ENCODE measurements around the gene ZNF697.
"Not testable (repeated sequence)": the region's sequence is repeated elsewhere in the genome, so short reads cannot be mapped to it uniquely, and the experiment has no call there.

Gene ZNF697

DNA sequence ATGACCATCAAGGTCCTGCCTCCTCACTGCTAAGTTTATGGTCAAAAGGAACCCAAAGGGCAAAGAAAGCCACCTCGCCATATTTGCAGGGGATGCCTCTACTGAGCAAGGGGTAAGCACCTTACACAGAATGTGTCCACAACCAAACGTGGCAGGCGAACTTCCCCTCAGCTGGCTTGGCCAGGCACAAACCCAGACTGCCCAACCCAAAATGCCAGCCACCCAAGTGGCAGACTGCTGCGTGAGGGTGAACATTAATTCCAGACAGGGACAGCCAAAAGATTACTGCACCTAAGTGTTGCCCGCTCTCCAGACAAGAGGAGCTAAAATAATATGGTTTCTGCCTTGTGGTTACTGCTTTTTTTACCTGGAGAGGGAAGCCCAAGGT, 16.0 kb downstream of the ZNF697 start:
- CTCF ChIA-PET, result interaction anchor here (2.0 kb wide), 1 partner anchor 17 kb away, joined by 7 read pairs; no protein-coding TSS in a partner anchor
- peaks cover 56% of the 10 kb centered on the region for H3K27me3 Mint-ChIP-seq
- H3K27ac Mint-ChIP-seq, result no peak overlapping the region
- no peak for DNase-seq
- H3K4me1 Mint-ChIP-seq, result no peaks in the 10 kb centered on the region
- no peak overlapping the region for H3K4me3 Mint-ChIP-seq
- H3K9me3 Mint-ChIP-seq, result no peaks in the 10 kb centered on the region
- H3K36me3 Mint-ChIP-seq, result no peaks in the 10 kb centered on the region

DNA sequence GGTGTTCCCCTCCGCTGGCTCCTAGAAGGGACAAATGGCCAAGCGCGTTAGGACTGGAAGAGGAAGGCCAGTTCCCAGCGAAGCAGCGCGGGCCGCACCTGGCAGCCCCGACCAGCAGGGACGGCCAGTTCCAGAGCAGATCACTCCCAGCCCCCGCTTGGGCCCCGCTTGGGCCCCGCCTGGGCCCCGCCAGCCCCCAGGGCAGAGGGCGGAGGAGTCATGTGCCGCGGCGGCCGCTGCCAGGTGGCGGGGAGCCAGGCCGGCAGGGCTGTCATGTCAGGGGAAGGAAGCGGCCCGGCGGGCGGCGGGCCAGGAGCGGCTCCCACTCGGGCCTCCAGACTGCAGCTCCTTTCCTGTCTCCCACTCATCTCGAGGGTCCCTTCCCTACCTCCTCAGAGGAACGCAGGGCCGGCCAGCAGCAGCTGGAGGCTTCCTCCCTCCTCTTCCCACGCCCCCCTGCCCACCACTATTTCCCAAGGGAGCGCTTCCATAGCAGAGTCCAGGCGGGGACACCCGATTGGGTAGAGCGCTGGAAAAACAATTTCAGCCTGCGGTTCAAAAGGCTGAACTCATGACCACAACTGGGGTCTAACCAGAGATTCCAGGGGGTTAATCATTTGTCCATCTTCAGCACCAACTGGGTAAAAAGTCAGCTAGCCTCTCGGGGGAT, 16.5 kb downstream of the ZNF697 start:
- H3K4me3 Mint-ChIP-seq, result no peak overlapping the region
- H3K4me1 Mint-ChIP-seq, result no peaks in the 10 kb centered on the region
- no peaks in the 10 kb centered on the region for H3K36me3 Mint-ChIP-seq
- no peaks in the 10 kb centered on the region for H3K9me3 Mint-ChIP-seq
- H3K27ac Mint-ChIP-seq, result no peak overlapping the region
- CTCF ChIA-PET, result interaction anchor here (2.0 kb wide), 1 partner anchor 17 kb away, joined by 7 read pairs; no protein-coding TSS in a partner anchor
- H3K27me3 Mint-ChIP-seq, result peaks cover 56% of the 10 kb centered on the region
- DNase-seq, result no peak

DNA sequence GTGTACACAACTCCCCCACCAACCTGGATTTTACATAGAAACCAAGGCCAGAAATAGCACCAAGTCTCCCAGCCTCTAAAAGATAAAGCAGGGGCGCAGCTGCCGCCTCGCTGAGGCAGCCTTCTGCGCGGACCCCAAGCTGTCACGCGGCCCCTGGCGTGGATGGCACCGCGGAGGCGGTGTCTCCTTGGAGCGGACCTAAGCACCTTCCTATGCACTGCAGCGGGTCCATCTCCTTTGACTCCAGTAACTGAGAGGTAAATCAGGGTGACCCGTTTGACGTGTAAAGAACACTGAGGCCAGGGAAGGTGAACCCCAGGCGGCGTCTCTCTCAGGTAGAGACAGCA, 17.0 kb downstream of the ZNF697 start:
- no peak overlapping the region for H3K27ac Mint-ChIP-seq
- H3K4me1 Mint-ChIP-seq, result no peaks in the 10 kb centered on the region
- no peak overlapping the region for H3K4me3 Mint-ChIP-seq
- CTCF ChIA-PET, result interaction anchor here (2.0 kb wide), 1 partner anchor 16 kb away, joined by 7 read pairs; no protein-coding TSS in a partner anchor
- peaks cover 56% of the 10 kb centered on the region for H3K27me3 Mint-ChIP-seq
- DNase-seq, result no peak
- no peaks in the 10 kb centered on the region for H3K9me3 Mint-ChIP-seq
- no peaks in the 10 kb centered on the region for H3K36me3 Mint-ChIP-seq

DNA sequence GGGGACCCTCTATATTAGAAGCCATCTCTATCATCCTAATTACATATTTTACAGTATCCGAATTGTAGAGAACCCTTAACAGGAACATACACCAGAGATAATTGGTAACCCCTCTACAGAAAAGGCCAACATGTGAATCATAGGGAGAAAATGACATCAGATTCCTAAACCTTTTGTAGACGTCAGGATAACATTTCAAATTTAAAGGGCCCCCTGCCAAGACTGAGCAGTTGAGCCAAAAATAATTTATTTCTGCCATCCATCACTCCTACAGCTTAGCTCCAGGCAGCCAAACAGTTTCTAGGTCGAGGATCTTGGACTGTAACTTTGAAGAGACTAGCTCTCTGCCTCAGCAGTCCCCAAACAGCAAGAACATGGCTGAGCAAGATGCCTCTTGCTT, 21.2 kb downstream of the ZNF697 start:
- peaks cover 36% of the 10 kb centered on the region for H3K27me3 Mint-ChIP-seq

DNA sequence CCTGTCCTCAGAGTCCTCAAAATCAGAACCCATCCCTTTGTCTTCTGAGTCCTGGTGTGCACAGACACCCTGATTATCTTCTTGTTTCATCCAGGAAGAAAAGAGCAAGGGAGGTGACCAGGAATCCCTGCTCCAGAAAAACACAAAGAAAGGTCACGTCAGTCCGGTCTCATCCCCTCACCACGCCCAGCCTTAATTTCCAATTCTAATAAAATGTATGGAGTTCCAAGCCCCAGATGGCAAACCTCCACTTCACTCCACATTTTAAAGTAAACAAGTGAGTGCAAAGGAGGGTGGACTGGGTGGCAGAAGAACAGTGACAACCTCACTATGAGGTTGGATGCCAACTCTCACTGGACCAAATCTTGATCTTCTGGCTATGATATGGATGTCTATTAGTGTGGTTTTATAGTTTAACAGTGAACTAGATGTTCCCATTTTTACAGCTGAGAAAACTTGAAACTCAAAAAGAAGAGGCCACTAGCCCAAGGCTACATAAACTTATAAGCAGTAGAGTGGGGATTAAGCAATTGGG, 22.0 kb downstream of the ZNF697 start:
- H3K4me1 Mint-ChIP-seq, result no peaks in the 10 kb centered on the region
- CTCF ChIA-PET, result no interaction called here
- no peaks in the 10 kb centered on the region for H3K36me3 Mint-ChIP-seq
- no peak overlapping the region for H3K27ac Mint-ChIP-seq
- no peak overlapping the region for H3K4me3 Mint-ChIP-seq
- DNase-seq, result no peak
- no peaks in the 10 kb centered on the region for H3K9me3 Mint-ChIP-seq
- H3K27me3 Mint-ChIP-seq, result peaks cover 28% of the 10 kb centered on the region

More for the DNA sequence above, 21.2 kb downstream of the ZNF697 start:
- no peaks in the 10 kb centered on the region for H3K4me1 Mint-ChIP-seq
- H3K27ac Mint-ChIP-seq, result no peak overlapping the region
- no peak for DNase-seq
- no peaks in the 10 kb centered on the region for H3K36me3 Mint-ChIP-seq
- CTCF ChIA-PET, result no interaction called here
- H3K4me3 Mint-ChIP-seq, result no peak overlapping the region
- H3K9me3 Mint-ChIP-seq, result no peaks in the 10 kb centered on the region

DNA sequence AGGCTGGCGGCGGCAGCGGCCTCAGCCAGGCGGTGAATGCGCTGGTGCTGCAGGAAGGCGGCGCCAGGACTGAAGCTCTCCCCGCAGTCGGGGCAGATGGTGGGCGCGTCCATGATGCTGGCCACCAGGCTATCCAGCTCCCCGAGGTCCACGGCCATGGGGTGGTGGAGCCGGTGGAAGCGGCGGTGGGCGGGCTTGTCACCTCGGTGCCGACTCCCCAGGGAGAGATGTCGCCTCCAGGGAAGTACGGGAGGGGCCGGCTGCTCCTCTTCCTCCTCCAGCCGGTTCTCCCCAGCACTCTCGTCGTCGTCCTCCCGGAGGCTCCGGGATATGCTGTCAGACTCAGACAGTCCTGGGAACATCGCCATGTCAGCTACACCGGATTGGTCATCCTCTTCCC, 24.4 kb downstream of the ZNF697 start:
- Mint-ChIP-seq H3K27me3 (peaks cover 11% of the 10 kb centered on the region), H3K4me3 (no peak overlapping the region), H3K9me3 (no peaks in the 10 kb centered on the region), H3K4me1 (no peaks in the 10 kb centered on the region), H3K36me3 (no peaks in the 10 kb centered on the region), H3K27ac (no peak overlapping the region)
- CTCF ChIA-PET, result no interaction called here
- no peak for DNase-seq

DNA sequence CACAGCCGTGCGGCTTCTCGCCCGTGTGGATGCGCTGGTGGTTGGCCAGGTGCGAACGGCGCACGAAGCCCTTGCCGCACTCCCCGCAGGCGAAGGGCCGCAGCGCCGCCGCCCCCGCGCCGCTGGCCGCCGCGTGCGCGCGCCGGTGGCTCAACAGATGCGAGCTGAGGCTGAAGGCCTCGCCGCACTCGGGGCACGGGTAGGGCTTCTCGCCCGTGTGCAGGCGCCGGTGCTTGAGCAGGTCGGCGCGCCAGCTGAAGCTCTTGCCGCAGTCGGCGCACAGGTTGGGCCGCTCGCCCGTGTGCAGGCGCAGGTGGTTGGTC, 24.9 kb downstream of the ZNF697 start:
- Mint-ChIP-seq H3K36me3 (no peaks in the 10 kb centered on the region), H3K27ac (no peak overlapping the region), H3K4me1 (no peaks in the 10 kb centered on the region), H3K27me3 (peaks cover 13% of the 10 kb centered on the region), H3K9me3 (no peaks in the 10 kb centered on the region), H3K4me3 (no peak overlapping the region)
- CTCF ChIA-PET, result no interaction called here
- no peak for DNase-seq

DNA sequence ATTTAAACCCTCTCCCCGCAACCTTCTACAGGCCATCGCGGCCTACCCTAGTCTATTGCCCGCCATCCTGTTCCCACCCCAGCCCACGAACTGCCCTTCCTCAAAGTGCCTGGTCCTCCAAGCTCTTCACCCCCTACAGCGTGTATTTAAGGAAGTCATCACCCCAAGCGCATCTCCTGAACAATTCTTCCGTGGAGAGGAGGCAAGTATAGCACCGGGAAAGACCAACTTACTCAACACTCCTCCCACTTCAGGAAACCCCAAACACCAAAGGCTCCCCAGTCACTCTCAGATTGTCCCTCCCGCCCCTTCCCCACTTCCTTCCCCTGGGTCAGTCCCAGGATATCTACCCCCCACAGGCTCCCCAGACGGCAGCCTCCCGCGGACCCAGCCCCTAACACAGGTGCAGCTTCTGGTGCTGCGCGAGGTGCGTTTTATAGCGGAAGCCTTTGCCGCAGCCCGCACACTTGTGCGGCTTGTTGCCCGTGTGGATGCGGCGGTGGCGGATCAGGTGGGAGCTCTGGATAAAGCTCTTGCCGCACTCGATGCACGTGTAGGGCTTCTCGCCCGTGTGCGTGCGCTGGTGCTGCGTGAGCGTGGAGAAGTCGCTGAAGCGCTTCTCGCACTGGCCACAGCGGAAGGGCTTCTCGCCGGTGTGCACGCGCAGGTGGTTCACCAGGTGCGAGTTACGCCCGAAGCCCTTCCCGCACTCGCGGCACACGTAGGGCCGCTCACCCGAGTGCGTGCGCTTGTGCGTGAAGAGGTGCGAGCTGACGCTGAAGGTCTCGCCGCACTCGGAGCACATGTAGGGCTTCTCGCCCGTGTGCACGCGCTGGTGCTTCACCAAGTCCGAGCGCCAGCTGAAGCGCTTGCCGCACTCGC, 25.5 kb downstream of the ZNF697 start:
- H3K4me1 Mint-ChIP-seq, result no peaks in the 10 kb centered on the region
- H3K36me3 Mint-ChIP-seq, result no peaks in the 10 kb centered on the region
- no peak overlapping the region for H3K4me3 Mint-ChIP-seq
- CTCF ChIA-PET, result no interaction called here
- no peaks in the 10 kb centered on the region for H3K9me3 Mint-ChIP-seq
- peaks cover 9% of the 10 kb centered on the region for H3K27me3 Mint-ChIP-seq
- DNase-seq, result no peak
- no peak overlapping the region for H3K27ac Mint-ChIP-seq

DNA sequence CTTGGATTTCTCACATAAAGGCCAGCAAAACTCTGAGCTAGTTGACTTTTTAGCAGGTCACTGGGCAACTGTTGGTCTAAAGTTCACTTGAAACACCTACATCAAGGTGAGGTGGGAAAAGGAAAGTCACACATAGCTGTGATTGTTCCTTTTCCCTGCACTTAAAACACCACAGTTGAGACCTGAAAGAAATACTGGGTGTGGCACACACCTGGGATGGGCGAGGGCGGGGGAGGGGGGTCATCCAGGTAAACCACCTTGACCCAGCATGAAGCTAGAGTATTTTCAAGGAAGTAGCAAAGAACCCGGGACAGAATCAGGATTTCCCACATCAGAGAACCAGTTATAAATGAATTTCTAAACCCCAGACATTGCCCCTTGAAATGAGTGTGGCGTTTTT, 26.4 kb downstream of the ZNF697 start:
- no peaks in the 10 kb centered on the region for H3K9me3 Mint-ChIP-seq
- no peak for DNase-seq
- H3K4me3 Mint-ChIP-seq, result no peak overlapping the region
- CTCF ChIA-PET, result interaction anchor here (9.2 kb wide), 1 partner anchor 55 kb away, joined by 120 read pairs; no protein-coding TSS in a partner anchor
- H3K27ac Mint-ChIP-seq, result no peak overlapping the region
- peaks cover 12% of the 10 kb centered on the region for H3K27me3 Mint-ChIP-seq
- no peaks in the 10 kb centered on the region for H3K4me1 Mint-ChIP-seq
- H3K36me3 Mint-ChIP-seq, result no peaks in the 10 kb centered on the region

DNA sequence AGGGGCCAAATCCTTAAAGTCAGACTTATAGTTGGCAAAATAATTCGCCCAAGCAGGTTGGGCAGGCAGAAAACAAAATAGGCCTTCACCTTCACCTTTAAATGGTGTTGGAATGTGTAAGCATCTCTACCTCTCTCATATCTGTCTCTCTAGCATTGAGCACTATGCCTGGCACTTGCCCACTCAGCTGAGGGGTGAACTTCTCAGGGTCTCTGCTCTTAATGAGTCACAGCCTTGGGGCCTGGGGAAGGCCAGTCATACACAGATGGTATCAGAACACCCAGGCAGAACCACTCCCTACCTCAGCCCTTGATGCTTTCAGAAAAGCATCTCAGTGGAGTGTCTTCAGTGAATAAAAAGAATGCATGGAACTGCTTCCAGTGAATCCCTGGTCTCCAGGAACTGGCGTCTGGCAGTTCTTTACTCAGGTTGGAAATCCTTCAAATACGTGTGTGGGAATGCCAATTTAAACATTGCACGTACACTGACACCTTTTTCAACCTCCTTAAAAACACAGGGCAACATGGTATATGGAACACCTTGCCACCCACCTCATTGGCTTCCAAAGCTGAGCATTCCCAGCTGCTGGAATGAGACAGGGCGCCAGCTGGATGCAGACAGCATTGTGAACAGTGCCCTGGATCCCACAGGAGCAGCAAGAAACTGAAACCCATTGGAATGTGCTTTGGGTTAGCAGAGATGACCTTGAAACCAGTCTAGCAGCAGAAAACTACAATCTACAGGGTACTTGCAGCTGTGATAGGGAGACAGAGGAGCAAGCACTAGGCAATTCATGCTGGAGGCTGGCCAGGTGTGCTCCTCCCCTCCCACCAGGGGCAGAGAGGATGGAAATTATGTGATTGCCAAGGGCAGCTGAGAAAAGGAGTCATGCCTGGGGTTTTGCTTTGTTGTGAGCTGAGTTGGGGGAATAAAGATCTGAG, 30.0 kb downstream of the ZNF697 start:
- H3K27me3 Mint-ChIP-seq, result peaks cover 10% of the 10 kb centered on the region
- no peaks in the 10 kb centered on the region for H3K4me1 Mint-ChIP-seq
- no peaks in the 10 kb centered on the region for H3K9me3 Mint-ChIP-seq
- H3K36me3 Mint-ChIP-seq, result no peaks in the 10 kb centered on the region
- no peak overlapping the region for H3K27ac Mint-ChIP-seq
- CTCF ChIA-PET, result interaction anchor here (1.5 to 9.2 kb wide), 4 partner anchors 12 to 59 kb away, joined by 3 to 120 read pairs (median 6); no protein-coding TSS in a partner anchor
- no peak overlapping the region for H3K4me3 Mint-ChIP-seq
- no peak for DNase-seq

DNA sequence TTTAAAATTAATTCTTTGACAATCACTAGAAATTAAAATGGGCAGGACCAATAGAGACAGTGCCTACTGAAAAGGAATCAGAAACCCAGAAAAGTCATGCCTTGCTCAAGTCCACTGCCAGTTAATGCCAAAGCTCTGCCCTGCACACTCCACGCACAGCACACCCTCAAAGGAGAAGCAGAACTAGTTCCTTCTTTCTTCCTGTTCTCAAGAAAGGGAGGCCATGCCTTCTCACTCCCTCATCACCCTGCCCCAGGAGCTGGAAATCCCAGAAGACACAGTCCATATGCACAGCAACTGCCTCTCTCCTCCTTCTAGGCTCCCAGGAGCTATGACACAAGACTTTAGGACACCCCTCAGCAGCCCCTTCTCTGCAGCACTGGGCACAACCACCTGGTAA, 31.3 kb downstream of the ZNF697 start:
- H3K4me3 Mint-ChIP-seq, H3K9me3 Mint-ChIP-seq, H3K36me3 Mint-ChIP-seq, H3K27ac Mint-ChIP-seq, DNase-seq, H3K4me1 Mint-ChIP-seq: not testable (repeated sequence)
- CTCF ChIA-PET, result interaction anchor here (0.8 to 9.2 kb wide), 4 partner anchors 13 to 60 kb away, joined by 3 to 120 read pairs (median 6); partner anchors contain the start of gene ZNF697
- H3K27me3 Mint-ChIP-seq, result peaks cover 12% of the 10 kb centered on the region

DNA sequence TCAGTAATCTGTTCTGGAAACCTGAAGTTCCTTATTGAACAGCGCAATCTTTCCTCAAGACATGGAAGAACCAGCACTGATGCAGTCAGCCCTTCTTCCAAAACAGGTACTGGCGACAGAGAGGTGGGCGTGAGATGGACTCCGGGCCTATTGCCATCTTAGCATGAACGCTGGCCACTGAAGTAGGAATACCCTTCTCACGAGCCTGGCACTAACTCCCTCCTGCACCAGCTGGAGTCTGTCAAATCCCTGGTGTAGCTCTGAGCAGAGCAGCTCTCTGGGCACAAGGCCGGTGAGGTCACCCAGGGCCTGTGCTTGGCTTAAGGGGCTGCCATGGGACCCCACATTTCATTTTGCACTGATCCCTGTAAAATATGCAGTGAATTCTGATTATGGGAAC, 33.0 kb downstream of the ZNF697 start:
- peaks cover 18% of the 10 kb centered on the region for H3K27me3 Mint-ChIP-seq
- not testable (repeated sequence) for H3K27ac Mint-ChIP-seq, H3K4me1 Mint-ChIP-seq, DNase-seq, H3K36me3 Mint-ChIP-seq, H3K4me3 Mint-ChIP-seq, H3K9me3 Mint-ChIP-seq
- CTCF ChIA-PET, result interaction anchor here (0.8 to 9.2 kb wide), 8 partner anchors 14 to 62 kb away, joined by 3 to 120 read pairs (median 8); no protein-coding TSS in a partner anchor

DNA sequence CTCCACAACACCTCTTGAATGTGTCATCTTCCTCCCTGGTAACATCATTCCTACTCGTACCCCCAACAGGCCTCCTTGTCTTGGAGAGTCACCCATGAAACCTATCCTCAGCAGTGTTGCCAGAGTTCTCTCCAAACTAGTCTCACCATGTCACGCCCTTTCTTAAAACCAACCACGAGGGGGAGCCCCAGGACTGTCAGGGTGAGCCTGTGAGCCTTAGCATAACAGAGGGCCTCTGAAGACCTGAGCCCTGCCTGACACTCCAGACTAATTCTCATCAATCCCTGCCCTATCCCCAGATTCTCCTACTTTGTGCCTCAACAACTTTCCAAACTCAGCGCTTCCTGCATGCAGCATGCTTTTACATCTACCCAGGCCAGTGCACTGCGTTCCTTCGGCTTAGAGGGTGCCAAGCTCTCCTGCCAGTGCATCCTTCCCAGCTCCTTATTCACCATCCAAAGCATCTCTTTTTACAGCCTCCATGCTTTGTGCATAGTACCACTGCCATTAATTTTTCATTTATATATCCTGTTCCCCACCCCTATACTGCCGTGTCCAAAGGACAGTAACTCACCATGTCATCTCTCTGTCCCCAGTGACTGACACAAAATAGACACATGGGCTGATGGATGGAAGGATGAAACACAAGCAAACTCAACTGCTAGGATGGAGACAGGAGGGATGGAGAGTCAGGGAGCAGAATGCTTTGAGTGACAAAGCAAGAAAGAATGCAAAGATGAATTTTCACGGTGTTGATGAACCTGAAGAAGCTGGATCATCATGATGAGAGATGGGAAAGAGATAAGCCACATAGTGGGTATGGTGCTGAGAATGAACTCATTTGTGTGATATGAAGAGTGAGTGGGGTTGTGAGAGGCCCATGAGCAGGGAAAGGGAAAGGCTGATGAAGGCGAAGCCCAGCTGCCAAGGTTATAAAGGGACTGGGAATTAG, 34.0 kb downstream of the ZNF697 start:
- CTCF ChIA-PET, result interaction anchor here (0.8 to 9.2 kb wide), 8 partner anchors 14 to 63 kb away, joined by 3 to 120 read pairs (median 6); no protein-coding TSS in a partner anchor
- Mint-ChIP-seq H3K4me1 (no peaks in the 10 kb centered on the region), H3K9me3 (no peaks in the 10 kb centered on the region), H3K27me3 (peaks cover 18% of the 10 kb centered on the region), H3K27ac (no peak overlapping the region), H3K4me3 (no peak overlapping the region), H3K36me3 (no peaks in the 10 kb centered on the region)
- peak; percentile 82 for DNase-seq
